Lung (tissue), 13 donors: ENCODE results near the gene TBATA. TPM values are rescaled to one million over a fixed set of nuclear protein-coding genes. Genes with fewer than 3 reads are reported as not detected.

Source experiments
- ATAC-seq: fragments of 200-7000 bp; cut with Tn5 transposase; one replicate; pipeline ENCODE4 v1.9.1; 2020; ENCODE audit warnings: moderate number of reproducible peaks; ENCODE audit not compliant: insufficient read depth, low FRiP score
- DNase-seq, 3 donors: peaks; one replicate each; pipeline ENCODE4 v3.0.0-alpha.2; 2013 to 2017
- H3K27ac ChIP-seq, 2 donors: one replicate each; pipeline ENCODE4 v1.5.1; 2013; ENCODE audit warnings: mild to moderate bottlenecking in 2 of 2, moderate library complexity in 2 of 2, control low read depth in 1 of 2, inconsistent platforms in 1 of 2, low read depth in 1 of 2, low read length in 1 of 2
- H3K27me3 ChIP-seq, 3 donors: one replicate each; pipeline ENCODE4 v1.5.1; 2013; ENCODE audit warnings: low read length in 2 of 3; ENCODE audit not compliant: control insufficient read depth in 3 of 3, insufficient read depth in 3 of 3
- H3K36me3 ChIP-seq, 4 donors: one replicate each; pipeline ENCODE4 v1.5.1; 2013; ENCODE audit warnings: low read length in 4 of 4, mild to moderate bottlenecking in 1 of 4, moderate library complexity in 1 of 4; ENCODE audit not compliant: control insufficient read depth in 4 of 4, insufficient read depth in 4 of 4
- H3K4me1 ChIP-seq, 5 donors: one replicate each; pipeline ENCODE4 v1.5.1; 2013; ENCODE audit warnings: low read length in 5 of 5, mild to moderate bottlenecking in 2 of 5, moderate library complexity in 1 of 5; ENCODE audit not compliant: control insufficient read depth in 5 of 5, insufficient read depth in 5 of 5
- H3K4me3 ChIP-seq: one replicate; pipeline ENCODE4 v1.5.1; 2013; ENCODE audit warnings: mild to moderate bottlenecking, control low read depth, moderate library complexity
- H3K9ac ChIP-seq, 2 donors: one replicate each; pipeline ENCODE4 v1.5.1; 2013; ENCODE audit warnings: low read length in 2 of 2, control low read depth in 1 of 2; ENCODE audit not compliant: insufficient read depth in 1 of 2
- H3K9me3 ChIP-seq, 4 donors: one replicate each; pipeline ENCODE4 v1.5.1; 2013; ENCODE audit warnings: low read length in 3 of 4, mild to moderate bottlenecking in 1 of 4, moderate library complexity in 1 of 4; ENCODE audit not compliant: control insufficient read depth in 4 of 4, insufficient read depth in 3 of 4
- WGBS, 2 donors: extraction: QIAGEN DNeasy Blood & Tissue Kit; methylation state at CpG; one replicate each; pipeline ENCODE4 v1.1.7; 2013; 5-methylcytosine and 5-hydroxymethylcytosine counted together
- polyA plus RNA-seq, 2 donors: library from polyadenylated mRNA; stranded (reverse); fragments of 200-250 nt; gene quantifications; one replicate each; pipeline ENCODE4 v1.2.1, GENCODE V29; 2013
- small RNA-seq: library from RNA; depleted of rRNA; stranded (forward); fragments of <200 nt; gene quantifications from one replicate; pipeline ENCODE3, GENCODE V24; 2014; ENCODE audit warnings: low replicate concordance
- total RNA-seq, 2 donors: library from RNA; depleted of rRNA in 1 of 2; stranded (reverse); fragments of >200 nt in 1 of 2; gene quantifications; one replicate each; pipeline ENCODE4 v1.2.1, GENCODE V29; 2014 to 2021
- TF ChIP-seq, protein P1 (sequence below): IDR thresholded peaks from 2 replicates; pipeline ENCODE4 v1.5.1; 2012; ENCODE audit warnings: mild to moderate bottlenecking; ENCODE audit errors: control extremely low read depth, extremely low read depth
- donor health status: control.
- donor health status: control.
- donor health status: Bipolar disorder and iron deficiency.
- donor health status: healthy.
- donor health status: DM: yes; HTN: yes; CAD: no.

The TBATA gene
- total and polyA plus RNA-seq, 4 donors, result not detected

DNA sequence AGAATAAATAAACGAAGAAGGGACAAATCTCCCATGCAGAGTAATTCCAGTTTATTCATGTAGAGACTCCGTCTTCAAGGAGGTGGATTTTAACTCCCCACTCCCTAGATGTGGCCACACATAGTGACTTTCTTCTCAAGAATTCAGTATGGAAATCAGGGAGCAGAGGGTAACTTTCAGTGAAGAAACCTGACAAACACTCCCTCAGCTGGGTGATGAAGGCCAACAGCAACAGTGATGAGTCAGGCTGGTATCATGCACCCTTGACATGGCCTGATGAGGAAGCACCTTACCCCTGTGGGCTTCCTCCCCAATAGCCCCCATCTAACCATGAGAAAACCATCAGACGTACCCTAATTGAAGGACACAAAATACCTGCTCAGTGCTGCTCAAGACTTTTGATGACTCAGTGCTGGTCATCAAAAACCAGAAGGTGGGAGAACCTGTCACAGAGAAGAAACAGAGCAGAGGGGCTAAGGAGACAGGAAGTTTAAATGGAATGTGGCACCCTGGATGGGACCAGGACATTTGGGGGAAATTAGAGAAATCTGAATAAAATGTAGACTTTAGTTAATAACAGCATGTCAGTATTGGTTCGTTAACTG, 62.3 kb downstream of the TBATA start:
- Histone ChIP-seq H3K27ac (no peak overlapping the region), H3K4me1 (peaks cover 0 to 7% (median 0%) of the 10 kb centered on the region in 5 donors), H3K4me3 (no peak overlapping the region), H3K9ac (no peak overlapping the region), H3K9me3 (no peaks in the 10 kb centered on the region), H3K27me3 (no peaks in the 10 kb centered on the region), H3K36me3 (no peaks in the 10 kb centered on the region)
- TF ChIP-seq, protein P1, sequence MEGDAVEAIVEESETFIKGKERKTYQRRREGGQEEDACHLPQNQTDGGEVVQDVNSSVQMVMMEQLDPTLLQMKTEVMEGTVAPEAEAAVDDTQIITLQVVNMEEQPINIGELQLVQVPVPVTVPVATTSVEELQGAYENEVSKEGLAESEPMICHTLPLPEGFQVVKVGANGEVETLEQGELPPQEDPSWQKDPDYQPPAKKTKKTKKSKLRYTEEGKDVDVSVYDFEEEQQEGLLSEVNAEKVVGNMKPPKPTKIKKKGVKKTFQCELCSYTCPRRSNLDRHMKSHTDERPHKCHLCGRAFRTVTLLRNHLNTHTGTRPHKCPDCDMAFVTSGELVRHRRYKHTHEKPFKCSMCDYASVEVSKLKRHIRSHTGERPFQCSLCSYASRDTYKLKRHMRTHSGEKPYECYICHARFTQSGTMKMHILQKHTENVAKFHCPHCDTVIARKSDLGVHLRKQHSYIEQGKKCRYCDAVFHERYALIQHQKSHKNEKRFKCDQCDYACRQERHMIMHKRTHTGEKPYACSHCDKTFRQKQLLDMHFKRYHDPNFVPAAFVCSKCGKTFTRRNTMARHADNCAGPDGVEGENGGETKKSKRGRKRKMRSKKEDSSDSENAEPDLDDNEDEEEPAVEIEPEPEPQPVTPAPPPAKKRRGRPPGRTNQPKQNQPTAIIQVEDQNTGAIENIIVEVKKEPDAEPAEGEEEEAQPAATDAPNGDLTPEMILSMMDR, result no peak
- no peak for ATAC-seq
- DNase-seq, result no peak
- WGBS, 2 donors, result 85 to 86% methylated on average over 4 of the region's 4 CpGs

Small RNAs within 50 kb of the gene (small RNA-seq; reads per million reads assigned to genes)
- not detected for gene RPS26P40

Other genes with a start within 250 kb of the TBATA start
- gene PRF1, start 182.6 kb downstream of the TBATA start, total RNA-seq, result 1 to 10 TPM; 5.1 to 9.4 TPM
- gene PRF1, start 182.6 kb downstream of the TBATA start, polyA plus RNA-seq, result 10 to 100 TPM in 1 of 2 donors, 1 to 10 TPM in 1; 3.2 to 11.5 TPM
- 1 to 10 TPM; 1.1 to 3.9 TPM for gene ADAMTS14, start 112.9 kb downstream of the TBATA start, total RNA-seq
- gene ADAMTS14, start 112.9 kb downstream of the TBATA start, polyA plus RNA-seq, result 1 to 10 TPM in 1 of 2 donors, under 1 TPM in 1; 0.47 to 1.3 TPM
- 10 to 100 TPM; 45.7 to 57.4 TPM for gene SGPL1, start 30.6 kb upstream of the TBATA start, total RNA-seq
- 10 to 100 TPM in 1 of 2 donors, 1 to 10 TPM in 1; 8.3 to 15.9 TPM for gene SGPL1, start 30.6 kb upstream of the TBATA start, polyA plus RNA-seq
- 10 to 100 TPM; 62.5 to 83.4 TPM for gene PCBD1, start 103.2 kb upstream of the TBATA start, total RNA-seq
- gene PCBD1, start 103.2 kb upstream of the TBATA start, polyA plus RNA-seq, result 100 to 1,000 TPM in 1 of 2 donors, 10 to 100 TPM in 1; 88.6 to 152 TPM